Osteoblast (primary cell): ENCODE measurements around the gene C9. TPM values are rescaled to one million over a fixed set of nuclear protein-coding genes. Genes with fewer than 3 reads are reported as not detected.

Experiments
- DNase-seq: peaks from one replicate; pipeline ENCODE4 v3.0.0; 2011; ENCODE audit warnings: low spot score, mixed read lengths; ENCODE audit not compliant: insufficient read length; ENCODE audit errors: missing footprints
- H2AFZ ChIP-seq: 2 replicates; pipeline ENCODE4 v1.6.0; 2011; ENCODE audit warnings: mild to moderate bottlenecking, low read length
- H3K27ac ChIP-seq: 2 replicates; pipeline ENCODE4 v1.5.1; 2011; ENCODE audit warnings: mild to moderate bottlenecking, low read depth, low read length, moderate library complexity
- H3K27me3 ChIP-seq: 2 replicates; pipeline ENCODE4 v1.6.0; 2012; ENCODE audit warnings: mild to moderate bottlenecking, control low read depth, inconsistent platforms, low read length, moderate library complexity; ENCODE audit not compliant: insufficient read depth
- H3K36me3 ChIP-seq: 2 replicates; pipeline ENCODE4 v1.5.1; 2011; ENCODE audit warnings: mild to moderate bottlenecking, low read length, control low read depth, moderate library complexity; ENCODE audit not compliant: insufficient read depth
- H3K4me1 ChIP-seq: 2 replicates; pipeline ENCODE4 v1.5.1; 2011; ENCODE audit warnings: mild to moderate bottlenecking, low read length, control low read depth, moderate library complexity; ENCODE audit not compliant: insufficient read depth
- H3K4me2 ChIP-seq: 2 replicates; pipeline ENCODE4 v1.6.0; 2011; ENCODE audit warnings: mild to moderate bottlenecking, low read length; ENCODE audit not compliant: insufficient read depth
- H3K4me3 ChIP-seq: fragments of 200-600 bp; sonication (generic); 3 replicates; pipeline ENCODE4 v1.5.1; 2012; ENCODE audit warnings: mild to moderate bottlenecking, low read length, inconsistent platforms; ENCODE audit not compliant: insufficient read depth
- H3K79me2 ChIP-seq: 2 replicates; pipeline ENCODE4 v1.6.0; 2012; ENCODE audit warnings: mild to moderate bottlenecking, low read length, control low read depth, inconsistent platforms; ENCODE audit not compliant: insufficient read depth
- H3K9me3 ChIP-seq: 2 replicates; pipeline ENCODE4 v1.5.1; 2011; ENCODE audit warnings: low read depth, low read length, control low read depth
- H4K20me1 ChIP-seq: 2 replicates; pipeline ENCODE4 v1.6.0; 2012; ENCODE audit warnings: mild to moderate bottlenecking, low read length, control low read depth; ENCODE audit not compliant: insufficient read depth
- total RNA-seq: library from RNA; depleted of rRNA; stranded (reverse); fragments of >200 nt; gene quantifications from 2 replicates; pipeline ENCODE4 v1.2.3, GENCODE V29; 2012
- TF ChIP-seq, protein P1 (sequence below): IDR thresholded peaks from 2 replicates; pipeline ENCODE4 v1.5.1; 2011; ENCODE audit warnings: mild to moderate bottlenecking, low read depth, low read length, moderate library complexity; ENCODE audit errors: extremely low read depth

The C9 gene
- total RNA-seq, 1 donor = 0.36 TPM

DNA sequence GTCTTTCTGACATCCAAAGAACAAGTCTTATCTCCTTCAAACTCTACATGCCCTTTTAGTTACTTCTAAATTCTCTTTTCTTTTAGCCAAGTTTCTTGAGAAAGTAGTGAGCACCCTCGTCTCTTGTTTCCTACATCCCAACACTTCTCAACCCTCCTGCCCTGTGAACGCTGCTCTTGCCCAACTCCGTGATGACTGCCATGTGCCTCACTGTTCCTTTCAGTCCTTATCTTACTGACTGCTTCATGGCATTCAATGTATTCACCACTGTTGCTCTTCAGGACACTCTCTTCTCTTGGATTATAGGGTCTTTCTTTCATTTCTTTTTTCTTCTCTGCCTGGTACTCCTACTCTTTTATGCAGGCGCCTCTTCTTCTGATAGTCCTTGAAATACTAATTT is 14.8 kb downstream of the C9 start:
- Histone ChIP-seq H3K9me3 (no peaks in the 10 kb centered on the region), H2AFZ (no peak overlapping the region), H3K27ac (no peak overlapping the region), H3K4me3 (no peak overlapping the region), H3K4me1 (no peaks in the 10 kb centered on the region), H3K27me3 (peaks cover 5% of the 10 kb centered on the region), H3K36me3 (no peaks in the 10 kb centered on the region), H4K20me1 (no peaks in the 10 kb centered on the region), H3K79me2 (no peaks in the 10 kb centered on the region), H3K4me2 (no peak overlapping the region)
- no peak for DNase-seq
- TF ChIP-seq, protein P1, sequence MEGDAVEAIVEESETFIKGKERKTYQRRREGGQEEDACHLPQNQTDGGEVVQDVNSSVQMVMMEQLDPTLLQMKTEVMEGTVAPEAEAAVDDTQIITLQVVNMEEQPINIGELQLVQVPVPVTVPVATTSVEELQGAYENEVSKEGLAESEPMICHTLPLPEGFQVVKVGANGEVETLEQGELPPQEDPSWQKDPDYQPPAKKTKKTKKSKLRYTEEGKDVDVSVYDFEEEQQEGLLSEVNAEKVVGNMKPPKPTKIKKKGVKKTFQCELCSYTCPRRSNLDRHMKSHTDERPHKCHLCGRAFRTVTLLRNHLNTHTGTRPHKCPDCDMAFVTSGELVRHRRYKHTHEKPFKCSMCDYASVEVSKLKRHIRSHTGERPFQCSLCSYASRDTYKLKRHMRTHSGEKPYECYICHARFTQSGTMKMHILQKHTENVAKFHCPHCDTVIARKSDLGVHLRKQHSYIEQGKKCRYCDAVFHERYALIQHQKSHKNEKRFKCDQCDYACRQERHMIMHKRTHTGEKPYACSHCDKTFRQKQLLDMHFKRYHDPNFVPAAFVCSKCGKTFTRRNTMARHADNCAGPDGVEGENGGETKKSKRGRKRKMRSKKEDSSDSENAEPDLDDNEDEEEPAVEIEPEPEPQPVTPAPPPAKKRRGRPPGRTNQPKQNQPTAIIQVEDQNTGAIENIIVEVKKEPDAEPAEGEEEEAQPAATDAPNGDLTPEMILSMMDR = no peak

DNA sequence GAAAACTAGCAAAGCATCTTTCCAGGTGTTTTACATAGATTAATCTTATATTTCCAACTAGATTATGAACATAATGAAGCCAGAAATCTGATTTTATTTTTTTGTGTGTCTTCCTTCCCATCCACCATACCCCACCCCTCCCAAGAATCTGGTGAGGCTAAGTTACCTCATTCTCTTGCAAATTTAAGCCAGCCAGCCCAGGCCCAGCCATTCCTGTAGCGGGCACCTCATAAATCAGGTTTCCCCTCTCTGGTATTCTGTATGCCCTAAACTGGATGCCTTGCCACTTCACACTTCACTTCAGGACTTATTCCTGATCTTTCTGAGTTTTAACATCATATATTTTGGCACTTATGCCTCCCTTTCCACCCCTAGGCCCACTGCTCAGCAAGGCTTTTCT is 21.8 kb downstream of the C9 start:
- Histone ChIP-seq H3K4me2 (no peak overlapping the region), H3K4me3 (no peak overlapping the region), H3K27me3 (peaks cover 10% of the 10 kb centered on the region), H4K20me1 (no peaks in the 10 kb centered on the region), H3K79me2 (no peaks in the 10 kb centered on the region), H3K36me3 (no peaks in the 10 kb centered on the region), H2AFZ (no peak overlapping the region), H3K27ac (no peak overlapping the region), H3K9me3 (no peaks in the 10 kb centered on the region), H3K4me1 (no peaks in the 10 kb centered on the region)
- TF ChIP-seq, protein P1 = no peak
- DNase-seq = no peak

GRCh38 chr5:39341896-39342295 is 22.4 kb downstream of the C9 start:
- TF ChIP-seq, protein P1 = no peak
- H4K20me1 ChIP-seq = no peaks in the 10 kb centered on the region
- no peak overlapping the region for H3K4me3 ChIP-seq
- no peaks in the 10 kb centered on the region for H3K79me2 ChIP-seq
- H2AFZ ChIP-seq = no peak overlapping the region
- no peaks in the 10 kb centered on the region for H3K4me1 ChIP-seq
- H3K36me3 ChIP-seq = no peaks in the 10 kb centered on the region
- peaks cover 10% of the 10 kb centered on the region for H3K27me3 ChIP-seq
- no peak for DNase-seq
- H3K4me2 ChIP-seq = no peak overlapping the region
- no peak overlapping the region for H3K27ac ChIP-seq
- H3K9me3 ChIP-seq = no peaks in the 10 kb centered on the region

DNA sequence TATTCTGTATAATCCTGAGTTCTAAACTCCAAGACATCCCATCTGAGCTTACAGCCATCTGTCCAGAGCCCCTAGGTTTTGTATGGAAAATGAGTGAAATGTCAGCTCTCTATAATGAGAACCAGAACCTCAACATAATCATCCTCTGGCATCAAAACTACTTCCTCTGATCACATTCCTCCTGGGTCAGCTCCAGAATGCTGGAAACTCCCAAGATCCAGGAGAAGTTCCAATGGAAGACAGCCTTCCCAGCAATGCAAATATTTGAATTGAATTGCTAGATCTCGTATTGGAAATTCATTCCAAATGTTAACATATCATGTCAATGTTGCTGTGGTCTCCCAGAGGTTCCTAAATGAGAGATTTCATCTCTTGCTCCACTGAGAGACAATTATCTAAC is 23.8 kb downstream of the C9 start:
- no peak overlapping the region for H2AFZ ChIP-seq
- H3K4me3 ChIP-seq = no peak overlapping the region
- H3K4me1 ChIP-seq = no peaks in the 10 kb centered on the region
- H4K20me1 ChIP-seq = no peaks in the 10 kb centered on the region
- no peak overlapping the region for H3K27ac ChIP-seq
- TF ChIP-seq, protein P1 = no peak
- no peak for DNase-seq
- H3K36me3 ChIP-seq = no peaks in the 10 kb centered on the region
- H3K9me3 ChIP-seq = no peaks in the 10 kb centered on the region
- H3K4me2 ChIP-seq = no peak overlapping the region
- H3K79me2 ChIP-seq = no peaks in the 10 kb centered on the region
- H3K27me3 ChIP-seq = peaks cover 10% of the 10 kb centered on the region
